Measurements from ENCODE around the gene COLQ. TPM values are rescaled to one million over a fixed set of nuclear protein-coding genes. Genes with fewer than 3 reads are reported as not detected.
"Not testable (repeated sequence)": the region's sequence is repeated elsewhere in the genome, so short reads cannot be mapped to it uniquely, and the experiment has no call there.

COLQ gene
- total RNA-seq, result 1 to 10 TPM in 2 of 3 donors, under 1 TPM in 1; 0.71 to 1.3 (median 1.2) TPM

DNA sequence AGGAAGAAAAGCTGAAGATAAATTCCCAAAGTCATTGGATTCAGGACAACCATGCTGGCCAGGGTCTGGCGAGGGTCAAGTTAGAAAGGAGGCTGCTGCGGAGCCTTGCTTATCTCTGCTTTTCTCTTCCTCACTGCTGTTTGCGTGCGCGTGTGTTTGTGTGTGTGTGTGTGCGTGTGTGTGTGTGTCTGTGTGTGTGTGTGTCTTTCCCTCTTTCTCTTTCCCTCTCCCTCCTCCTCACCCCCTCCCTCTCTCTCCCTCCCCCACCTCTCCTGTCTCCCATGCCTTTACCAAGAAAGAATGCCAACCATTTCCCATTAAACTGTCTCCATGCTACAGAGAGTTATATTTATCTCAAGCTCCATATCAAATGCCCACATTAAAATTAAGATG is at the start of gene COLQ:
Gene COLQ (minus strand): TSS at position 134 of the 393 bp plus-strand sequence. CDS start 81 bp downstream, at position 53.
- Mint-ChIP-seq H3K9me3 (no peaks in the 10 kb centered on the region), H3K4me3 (peak within 1 kb of the TSS; percentile 71), H3K27me3 (ENCODE audit: low read depth) (no peaks in the 10 kb centered on the region), H3K4me1 (ENCODE audit: low read depth) (peaks cover 22% of the 10 kb centered on the region), H3K36me3 (ENCODE audit: insufficient read depth) (no peaks in the 10 kb centered on the region)
- DNase-seq, result no peak
- ATAC-seq, result no peak

DNA sequence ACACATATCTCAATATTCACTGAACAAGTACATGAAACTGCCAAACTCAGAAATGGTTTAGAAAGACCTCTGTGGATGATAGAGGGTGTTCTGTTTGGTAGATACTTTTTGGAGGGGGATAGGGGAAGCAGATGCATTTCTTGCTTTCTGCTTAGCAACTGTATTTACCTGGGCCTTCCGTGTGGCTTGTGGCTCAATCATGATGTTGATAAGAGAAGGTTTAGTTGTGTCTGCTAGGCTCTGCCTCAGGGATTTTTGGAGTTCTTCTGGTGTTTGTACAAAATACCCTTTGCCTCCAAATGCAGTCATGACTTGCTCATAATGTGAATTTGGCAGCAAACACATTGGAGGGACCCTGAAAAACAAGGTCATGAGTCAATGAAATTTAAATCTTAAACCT is 41.7 kb upstream of the COLQ start:
- no peaks in the 10 kb centered on the region for H3K9me3 Mint-ChIP-seq
- no peaks in the 10 kb centered on the region for H3K4me1 Mint-ChIP-seq (ENCODE audit: low read depth)
- H3K36me3 Mint-ChIP-seq (ENCODE audit: insufficient read depth), result peaks cover 37% of the 10 kb centered on the region
- ATAC-seq (no peak), DNase-seq (no peak)
- no peaks in the 10 kb centered on the region for H3K27me3 Mint-ChIP-seq (ENCODE audit: low read depth)
- H3K4me3 Mint-ChIP-seq, result no peak overlapping the region

DNA sequence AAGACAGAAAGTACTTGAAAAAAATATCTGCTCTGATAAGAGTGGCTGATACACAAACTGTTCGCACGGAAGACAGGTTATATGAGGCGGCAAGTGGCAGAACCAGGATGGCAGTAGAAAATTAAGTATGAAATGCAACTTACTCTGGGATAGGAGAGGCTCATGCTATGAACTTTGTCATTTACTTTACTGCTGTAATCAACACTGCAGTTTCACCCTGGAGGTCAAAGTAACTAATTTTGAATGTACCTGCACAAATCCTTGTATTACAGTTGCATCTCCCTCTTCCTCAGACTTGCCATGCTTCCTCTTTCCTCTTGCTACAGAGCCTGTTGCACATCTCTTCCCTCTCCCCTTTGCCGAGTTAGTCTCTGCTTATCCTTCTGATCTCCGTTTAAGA is 41.1 kb upstream of the COLQ start:
- Mint-ChIP-seq H3K36me3 (ENCODE audit: insufficient read depth) (peaks cover 31% of the 10 kb centered on the region), H3K27me3 (ENCODE audit: low read depth) (no peaks in the 10 kb centered on the region), H3K4me1 (ENCODE audit: low read depth) (peaks cover 3% of the 10 kb centered on the region), H3K9me3 (no peaks in the 10 kb centered on the region), H3K4me3 (no peak overlapping the region)
- no peak for ATAC-seq
- DNase-seq, result no peak

DNA sequence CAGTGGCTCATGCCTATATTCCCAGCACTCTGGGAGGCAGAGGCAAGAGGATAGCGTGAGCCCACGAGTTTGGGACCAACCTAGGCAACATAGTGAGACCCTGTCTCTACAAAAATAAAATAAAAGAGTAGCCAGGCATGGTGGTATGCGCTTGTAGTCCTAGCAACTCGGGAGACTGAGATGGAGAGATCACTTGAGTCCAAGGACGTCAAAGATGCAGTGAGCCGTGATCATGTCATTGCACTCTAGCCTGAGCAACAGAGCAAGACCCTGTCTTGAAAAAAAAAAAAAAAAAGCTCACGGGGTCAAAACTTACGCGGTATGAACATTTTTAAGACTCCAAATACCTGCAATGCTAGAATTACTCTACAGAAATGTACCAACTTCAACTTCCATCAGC is 37.1 kb upstream of the COLQ start:
- Mint-ChIP-seq H3K4me3 (no peak overlapping the region), H3K36me3 (ENCODE audit: insufficient read depth) (peaks cover 20% of the 10 kb centered on the region), H3K4me1 (ENCODE audit: low read depth) (peaks cover 19% of the 10 kb centered on the region), H3K9me3 (no peaks in the 10 kb centered on the region), H3K27me3 (ENCODE audit: low read depth) (no peaks in the 10 kb centered on the region)
- ATAC-seq (no peak), DNase-seq (no peak)

DNA sequence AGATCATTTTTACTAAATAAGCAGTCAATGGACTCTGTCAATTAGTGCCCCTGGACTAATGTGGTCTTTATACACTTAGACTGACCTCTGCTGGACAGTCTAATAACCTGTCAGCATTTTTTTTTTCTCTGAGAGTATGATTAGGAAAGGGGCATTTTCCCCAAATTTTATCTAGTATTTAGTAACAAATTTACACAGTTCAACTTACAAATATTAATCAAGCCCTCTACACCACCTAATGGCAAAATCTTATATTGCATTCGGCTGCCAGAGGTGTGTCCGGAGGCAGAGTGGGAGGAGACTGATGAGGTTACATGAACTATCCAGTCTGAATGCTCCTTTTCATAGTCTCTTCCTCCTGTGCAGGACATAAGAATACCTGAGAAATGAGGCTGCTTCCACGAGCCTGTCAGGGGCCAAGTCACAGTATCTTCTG is 36.0 kb upstream of the COLQ start:
- peaks cover 12% of the 10 kb centered on the region for H3K36me3 Mint-ChIP-seq (ENCODE audit: insufficient read depth)
- H3K4me3 Mint-ChIP-seq, result no peak overlapping the region
- peak; percentile 82 to 89 for ATAC-seq
- no peaks in the 10 kb centered on the region for H3K27me3 Mint-ChIP-seq (ENCODE audit: low read depth)
- H3K4me1 Mint-ChIP-seq (ENCODE audit: low read depth), result peaks cover 19% of the 10 kb centered on the region
- no peaks in the 10 kb centered on the region for H3K9me3 Mint-ChIP-seq
- peak; percentile 29 for DNase-seq

DNA sequence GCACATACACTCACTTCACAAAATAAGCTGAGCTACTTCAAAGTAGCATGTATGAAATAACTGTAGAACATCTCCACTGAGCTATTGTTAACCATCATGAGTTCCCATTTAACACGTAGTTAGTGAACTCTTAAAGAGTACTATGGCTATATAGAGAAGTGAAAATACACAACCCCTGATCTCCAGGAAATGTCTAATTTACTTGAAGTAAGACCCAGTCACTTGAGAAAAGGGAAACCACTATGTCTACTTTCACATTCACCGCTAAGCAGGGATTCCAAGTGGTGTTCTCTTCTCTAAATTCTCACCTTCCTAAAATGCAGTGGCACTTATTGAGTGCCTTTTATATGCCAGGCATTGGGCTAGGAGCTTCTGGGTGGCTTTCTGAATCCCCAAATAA is 35.0 kb upstream of the COLQ start:
- DNase-seq (no peak), ATAC-seq (peak; percentile 55 to 59)
- Mint-ChIP-seq H3K4me3 (no peak overlapping the region), H3K9me3 (no peaks in the 10 kb centered on the region), H3K36me3 (ENCODE audit: insufficient read depth) (peaks cover 11% of the 10 kb centered on the region), H3K27me3 (ENCODE audit: low read depth) (no peaks in the 10 kb centered on the region), H3K4me1 (ENCODE audit: low read depth) (peaks cover 19% of the 10 kb centered on the region)

DNA sequence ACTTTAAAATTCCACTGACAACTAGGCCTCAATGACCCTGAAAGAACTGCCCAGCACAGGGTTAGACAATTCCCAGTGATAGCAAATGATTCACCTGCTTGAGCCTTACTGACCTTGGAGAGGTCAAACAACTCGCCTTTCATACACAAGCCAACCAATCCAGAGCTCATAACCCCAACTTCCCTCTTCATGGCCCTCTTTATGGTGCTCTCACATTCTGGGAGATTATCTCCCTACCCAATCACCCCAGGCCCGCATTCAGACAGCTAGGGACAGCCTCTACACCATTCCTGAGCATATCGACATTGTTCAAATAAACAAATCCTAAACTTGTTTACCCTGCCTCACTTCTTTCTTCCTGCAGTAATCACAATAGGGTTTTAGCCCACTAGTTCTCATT is 32.2 kb upstream of the COLQ start:
- Mint-ChIP-seq H3K9me3 (no peaks in the 10 kb centered on the region), H3K36me3 (ENCODE audit: insufficient read depth) (peaks cover 12% of the 10 kb centered on the region), H3K27me3 (ENCODE audit: low read depth) (no peaks in the 10 kb centered on the region), H3K4me1 (ENCODE audit: low read depth) (peaks cover 19% of the 10 kb centered on the region), H3K4me3 (no peak overlapping the region)
- ATAC-seq, result no peak
- DNase-seq, result no peak

DNA sequence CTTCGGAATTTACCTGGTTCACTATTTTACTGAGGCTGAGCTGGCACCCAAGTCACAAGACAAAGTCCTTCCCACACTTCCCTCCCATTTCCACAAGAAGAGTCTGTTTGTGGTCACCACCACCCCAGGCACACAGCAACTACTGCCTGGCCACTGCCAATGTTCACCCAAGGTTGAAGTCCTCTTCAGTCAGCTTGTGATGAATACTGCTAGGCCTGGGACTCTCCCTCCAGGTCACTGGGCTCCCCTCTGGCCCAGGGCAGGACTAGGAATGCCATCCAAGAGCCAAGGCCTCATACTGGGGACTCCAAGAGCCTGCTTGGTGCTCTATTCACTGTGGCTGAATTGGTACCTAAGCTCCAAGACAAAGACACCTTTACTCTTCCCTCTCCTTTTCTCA is 30.4 kb upstream of the COLQ start:
- no peak for DNase-seq
- Mint-ChIP-seq H3K36me3 (ENCODE audit: insufficient read depth) (peaks cover 12% of the 10 kb centered on the region), H3K4me1 (ENCODE audit: low read depth) (peaks cover 11% of the 10 kb centered on the region), H3K9me3 (peaks cover 4% of the 10 kb centered on the region), H3K27me3 (ENCODE audit: low read depth) (no peaks in the 10 kb centered on the region), H3K4me3 (no peak overlapping the region)
- ATAC-seq, result no peak

DNA sequence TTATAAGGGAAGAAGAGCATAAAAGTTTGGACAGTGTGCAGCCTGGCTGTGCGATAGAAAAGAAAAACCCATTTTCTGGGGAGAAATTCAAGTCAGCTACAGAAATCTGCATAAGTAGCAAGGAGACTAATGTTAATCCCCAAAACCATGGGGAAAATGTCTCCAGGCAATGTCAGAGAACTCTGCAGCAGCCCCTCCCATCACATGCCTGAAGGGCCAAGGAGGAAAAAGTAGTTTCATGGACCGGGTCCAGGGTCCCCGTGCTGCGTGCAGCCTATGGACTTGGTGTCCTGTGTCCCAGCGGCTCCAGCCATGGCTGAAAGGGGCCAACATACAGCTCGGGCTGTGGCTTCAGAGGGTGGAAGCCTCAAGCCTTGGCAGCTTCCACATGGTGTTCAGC is 28.3 kb upstream of the COLQ start:
- peaks cover 1% of the 10 kb centered on the region for H3K4me1 Mint-ChIP-seq (ENCODE audit: low read depth)
- ATAC-seq (no peak), DNase-seq (no peak)
- peaks cover 12% of the 10 kb centered on the region for H3K36me3 Mint-ChIP-seq (ENCODE audit: insufficient read depth)
- H3K9me3 Mint-ChIP-seq, result peaks cover 12% of the 10 kb centered on the region
- no peaks in the 10 kb centered on the region for H3K27me3 Mint-ChIP-seq (ENCODE audit: low read depth)
- no peak overlapping the region for H3K4me3 Mint-ChIP-seq

DNA sequence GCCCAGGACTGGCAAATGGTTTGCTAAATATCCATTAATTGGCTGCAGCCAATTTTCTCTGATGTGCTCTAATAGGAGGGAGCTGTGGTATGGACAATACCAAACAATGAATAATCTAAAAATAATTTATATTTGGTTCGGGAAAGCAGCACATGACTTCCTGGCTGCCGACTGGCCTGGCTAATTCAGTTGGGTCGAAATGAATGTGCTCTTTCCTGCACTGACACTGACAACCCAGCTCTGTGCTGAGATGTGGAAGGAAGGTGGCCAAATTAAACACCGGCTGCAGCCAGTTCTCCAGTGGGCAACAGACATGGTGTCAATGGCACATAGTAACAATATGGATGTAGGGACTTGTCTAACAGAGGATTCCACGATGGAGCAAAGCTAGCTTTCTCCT is 21.1 kb upstream of the COLQ start:
- ATAC-seq, result no peak
- Mint-ChIP-seq H3K4me1 (ENCODE audit: low read depth) (peaks cover 32% of the 10 kb centered on the region), H3K27me3 (ENCODE audit: low read depth) (no peaks in the 10 kb centered on the region), H3K36me3 (ENCODE audit: insufficient read depth) (peaks cover 3% of the 10 kb centered on the region), H3K9me3 (peaks cover 12% of the 10 kb centered on the region), H3K4me3 (no peak overlapping the region)
- DNase-seq, result no peak

DNA sequence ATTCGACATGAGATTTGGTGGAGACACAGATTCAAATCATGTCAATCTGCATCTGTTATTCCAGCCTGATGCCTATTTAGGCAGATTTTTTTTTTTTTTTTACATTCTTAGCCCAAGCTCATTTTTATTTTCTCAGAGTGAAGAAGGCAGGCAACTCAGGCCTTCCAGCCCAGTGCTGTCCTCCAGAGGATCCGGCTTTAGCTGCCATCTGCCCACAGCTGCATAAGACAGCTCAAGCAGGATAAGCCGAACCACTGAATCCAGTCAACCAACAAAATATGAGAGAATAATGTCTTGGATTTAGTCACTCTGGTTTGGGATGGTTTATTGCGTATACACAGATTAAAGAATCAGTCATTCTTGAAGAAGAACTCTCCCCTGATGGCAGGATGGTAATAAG is 19.9 kb upstream of the COLQ start:
- no peak for DNase-seq
- no peak for ATAC-seq
- no peaks in the 10 kb centered on the region for H3K27me3 Mint-ChIP-seq (ENCODE audit: low read depth)
- peaks cover 44% of the 10 kb centered on the region for H3K4me1 Mint-ChIP-seq (ENCODE audit: low read depth)
- no peak overlapping the region for H3K4me3 Mint-ChIP-seq
- peaks cover 3% of the 10 kb centered on the region for H3K36me3 Mint-ChIP-seq (ENCODE audit: insufficient read depth)
- peaks cover 4% of the 10 kb centered on the region for H3K9me3 Mint-ChIP-seq

DNA sequence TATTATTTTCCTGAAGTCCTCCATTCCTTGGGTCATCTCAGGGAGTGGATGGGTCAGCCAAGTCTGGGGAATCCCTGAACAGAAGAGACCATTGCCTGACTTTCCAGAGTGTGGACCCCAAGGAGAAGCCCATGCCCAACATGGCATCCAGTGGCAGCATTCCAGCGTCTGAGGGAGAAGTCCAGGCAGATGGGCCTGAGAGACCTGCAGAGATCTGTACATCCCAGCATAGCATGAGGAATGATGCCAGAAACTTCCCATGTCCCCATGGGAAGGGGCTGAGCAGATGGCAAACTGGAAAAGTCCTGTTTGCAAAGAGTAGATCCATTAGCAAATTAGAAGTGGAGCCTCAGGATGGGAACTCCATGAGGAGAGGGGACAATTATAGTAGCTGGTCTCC is 17.6 kb upstream of the COLQ start:
- H3K4me1 Mint-ChIP-seq (ENCODE audit: low read depth), result peaks cover 60% of the 10 kb centered on the region
- peaks cover 3% of the 10 kb centered on the region for H3K36me3 Mint-ChIP-seq (ENCODE audit: insufficient read depth)
- H3K4me3 Mint-ChIP-seq, result no peak overlapping the region
- H3K27me3 Mint-ChIP-seq (ENCODE audit: low read depth), result no peaks in the 10 kb centered on the region
- H3K9me3 Mint-ChIP-seq, result no peaks in the 10 kb centered on the region
- ATAC-seq (no peak), DNase-seq (no peak)

DNA sequence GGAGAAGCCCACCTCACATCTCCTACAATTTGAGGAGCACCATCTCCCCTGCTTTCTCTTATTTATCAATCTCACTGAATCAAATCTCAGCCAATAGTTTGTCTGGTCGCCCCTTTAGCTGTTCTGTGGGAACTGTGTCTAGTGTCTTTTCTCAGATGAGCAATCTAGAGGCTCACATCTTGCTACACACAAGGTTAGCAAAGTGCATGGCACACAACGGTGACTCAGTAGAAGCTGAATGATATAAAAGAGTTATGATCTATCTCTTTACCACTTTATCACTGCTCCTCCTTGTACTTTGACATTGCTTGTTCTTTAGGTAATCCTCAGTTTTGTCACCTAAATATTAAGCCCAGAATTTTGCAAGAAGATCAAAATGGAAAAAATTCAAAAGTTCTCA is 16.8 kb upstream of the COLQ start:
- H3K9me3 Mint-ChIP-seq, result no peaks in the 10 kb centered on the region
- no peaks in the 10 kb centered on the region for H3K27me3 Mint-ChIP-seq (ENCODE audit: low read depth)
- peaks cover 3% of the 10 kb centered on the region for H3K36me3 Mint-ChIP-seq (ENCODE audit: insufficient read depth)
- ATAC-seq (no peak), DNase-seq (no peak)
- H3K4me1 Mint-ChIP-seq (ENCODE audit: low read depth), result peaks cover 60% of the 10 kb centered on the region
- no peak overlapping the region for H3K4me3 Mint-ChIP-seq

DNA sequence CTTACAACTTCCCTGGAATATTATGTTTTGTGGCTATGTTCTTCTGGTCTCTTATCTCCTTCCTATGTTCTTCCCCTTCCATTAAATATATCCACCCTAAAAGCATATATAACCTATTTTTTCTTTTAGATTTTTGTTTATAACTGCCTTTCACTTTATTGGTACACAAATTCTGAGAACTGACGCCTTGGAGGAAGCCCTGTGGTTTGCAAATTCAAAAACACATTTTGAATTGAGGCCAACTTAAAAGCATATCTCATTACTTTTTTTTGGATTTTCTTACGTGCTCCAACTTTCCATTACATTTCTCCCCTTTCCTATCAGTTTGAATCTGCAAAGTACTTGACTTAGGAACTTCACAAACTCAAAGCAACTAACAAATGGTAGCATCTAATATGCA is 15.3 kb upstream of the COLQ start:
- no peaks in the 10 kb centered on the region for H3K9me3 Mint-ChIP-seq
- peak overlapping the region; percentile 51 for H3K4me3 Mint-ChIP-seq
- ATAC-seq (no peak), DNase-seq (no peak)
- peaks cover 61% of the 10 kb centered on the region for H3K4me1 Mint-ChIP-seq (ENCODE audit: low read depth)
- H3K27me3 Mint-ChIP-seq (ENCODE audit: low read depth), result no peaks in the 10 kb centered on the region
- H3K36me3 Mint-ChIP-seq (ENCODE audit: insufficient read depth), result peaks cover 3% of the 10 kb centered on the region

DNA sequence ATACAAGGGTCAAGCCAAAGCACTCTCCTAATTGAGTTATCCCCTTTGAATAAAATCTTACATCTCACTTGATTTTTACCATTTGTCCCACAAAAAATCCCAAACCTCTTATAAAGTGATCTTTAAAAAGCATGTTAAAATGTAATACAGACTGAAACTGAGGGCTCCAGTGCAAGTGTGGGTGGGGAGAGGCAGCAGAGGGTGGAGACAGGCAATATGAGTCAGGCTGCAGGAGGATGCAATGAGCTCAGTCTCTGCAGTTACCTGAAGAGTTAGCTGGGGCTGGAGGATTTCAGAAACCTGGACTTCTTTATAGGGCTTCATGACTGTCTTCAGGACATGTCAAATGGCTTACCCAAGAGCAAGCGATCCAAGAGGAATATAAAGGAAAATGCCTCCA is 14.2 kb upstream of the COLQ start:
- H3K36me3 Mint-ChIP-seq (ENCODE audit: insufficient read depth), result peaks cover 3% of the 10 kb centered on the region
- peak; percentile 97 to 99 for ATAC-seq
- H3K9me3 Mint-ChIP-seq, result no peaks in the 10 kb centered on the region
- no peaks in the 10 kb centered on the region for H3K27me3 Mint-ChIP-seq (ENCODE audit: low read depth)
- DNase-seq, result peak; percentile 37
- H3K4me3 Mint-ChIP-seq, result peak overlapping the region; percentile 62
- peaks cover 62% of the 10 kb centered on the region for H3K4me1 Mint-ChIP-seq (ENCODE audit: low read depth)

DNA sequence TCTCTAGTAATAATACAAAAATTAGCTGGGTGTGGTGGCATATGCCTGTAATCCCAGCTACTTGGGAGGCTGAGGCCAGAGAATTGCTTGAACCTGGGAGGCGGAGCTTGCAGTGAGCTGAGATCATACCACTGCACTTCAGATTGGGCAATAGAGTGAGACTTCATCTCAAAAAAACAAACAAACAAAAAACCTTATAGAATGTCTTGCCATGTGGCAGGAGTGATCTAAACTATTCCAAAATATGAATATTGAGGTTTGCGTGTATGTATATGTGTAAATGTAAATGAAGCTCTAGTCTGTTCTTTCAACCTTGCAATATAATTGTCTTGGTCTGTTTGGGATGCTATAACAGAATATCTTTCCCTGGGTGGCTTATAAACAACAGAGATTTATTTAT is 11.1 kb upstream of the COLQ start:
- not testable (repeated sequence) for H3K9me3 Mint-ChIP-seq; H3K36me3 Mint-ChIP-seq (ENCODE audit: insufficient read depth); ATAC-seq; DNase-seq; H3K4me3 Mint-ChIP-seq; H3K27me3 Mint-ChIP-seq (ENCODE audit: low read depth)
- H3K4me1 Mint-ChIP-seq (ENCODE audit: low read depth), result peaks cover 64% of the 10 kb centered on the region

Data from activated T-cell treated with anti-CD3 and anti-CD28 coated beads, Interleukin-2, amount 50 U/mL, for 4 hours (primary cell).